Fibroblast of upper back skin (primary cell): ENCODE data around the gene CSNK2A3.
A peak's percentile ranks its signal among the peaks of the same experiment; 100 is the strongest.

Source experiments
- DNase-seq: peaks from one replicate; pipeline ENCODE4 v3.0.0-alpha.2; 2013

The CSNK2A3 gene

DNA sequence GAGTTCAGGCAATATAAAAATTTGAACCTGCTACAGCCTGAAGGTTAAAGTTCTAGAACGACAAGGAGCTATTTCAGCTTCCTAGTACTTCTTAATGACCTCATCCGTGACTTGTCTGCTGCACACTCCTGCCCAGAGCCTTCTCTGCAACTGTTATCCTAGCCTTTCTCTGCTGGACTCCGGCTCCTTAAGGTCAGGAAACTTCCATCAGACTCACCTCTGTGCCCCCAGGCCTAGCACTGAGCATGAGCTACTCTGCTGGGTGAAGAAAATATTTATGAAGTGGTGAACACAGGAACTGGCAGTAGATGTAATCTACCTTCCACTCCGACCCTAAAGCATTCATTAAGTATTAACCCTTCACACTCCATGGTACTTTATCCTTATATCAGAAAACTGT, 18.4 kb downstream of the CSNK2A3 start:
- DNase-seq: no peak

DNA sequence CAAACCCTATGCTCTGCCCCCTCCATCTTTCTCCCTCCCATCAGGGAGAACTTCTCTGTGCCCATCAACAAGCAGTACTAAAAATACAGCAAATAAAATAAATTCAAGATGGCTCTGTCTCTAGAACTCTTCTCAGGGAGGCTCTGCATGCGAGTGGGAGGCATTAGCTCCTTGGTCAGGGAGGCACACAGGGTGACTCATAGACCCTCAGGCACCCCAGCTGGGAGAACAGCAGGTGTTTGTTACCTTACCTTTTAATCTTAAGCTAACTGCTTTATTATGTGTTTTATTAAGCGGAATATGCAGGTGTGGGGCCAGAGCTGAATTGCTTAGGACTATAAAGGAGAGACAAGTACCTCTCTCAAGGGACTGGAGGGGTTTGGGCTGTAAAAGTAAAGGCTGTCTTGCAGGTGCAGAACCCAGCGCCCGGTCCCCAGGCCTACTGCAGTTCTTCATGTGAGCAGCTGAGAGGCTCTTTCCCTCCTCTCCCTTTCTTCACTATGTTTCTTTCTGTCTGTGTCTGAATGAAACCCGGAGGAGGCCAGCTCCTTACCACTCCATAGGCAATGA, 20.8 kb downstream of the CSNK2A3 start:
- no peak for DNase-seq

DNA sequence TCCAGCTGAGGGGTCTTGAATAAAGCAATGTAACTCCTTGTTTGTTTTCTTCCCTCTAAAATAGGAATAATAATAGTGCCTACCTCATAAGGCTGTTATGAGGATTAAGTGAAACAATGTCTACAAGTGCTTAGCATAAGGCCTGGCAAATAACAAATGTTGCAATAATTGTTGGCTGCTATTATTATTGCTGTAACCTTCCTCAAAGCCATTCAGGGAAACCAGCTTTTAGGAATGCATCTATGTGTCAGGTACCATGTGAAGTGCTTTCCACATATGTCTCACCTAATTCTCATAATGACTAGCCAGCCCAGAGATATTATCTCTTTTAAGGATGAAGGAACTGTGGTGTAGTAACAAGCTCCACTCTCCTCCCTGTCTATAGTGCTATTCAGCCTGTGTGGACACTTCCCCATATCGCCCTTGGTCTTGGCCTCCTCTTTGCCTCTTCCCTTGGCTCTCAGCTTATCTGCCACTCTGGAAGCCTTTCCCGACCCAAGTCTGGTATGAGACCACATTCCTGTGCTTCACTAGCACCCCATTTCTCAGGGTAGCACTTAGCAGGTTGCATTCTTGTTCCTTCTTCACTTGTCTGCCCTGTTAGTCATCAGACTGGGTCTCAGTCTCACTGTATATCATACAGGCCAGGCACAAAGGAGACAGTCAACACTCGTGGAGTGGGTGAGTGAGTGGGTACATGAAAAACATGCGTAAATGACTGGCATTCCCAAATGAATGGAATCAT, 23.8 kb downstream of the CSNK2A3 start:
- DNase-seq: no peak

DNA sequence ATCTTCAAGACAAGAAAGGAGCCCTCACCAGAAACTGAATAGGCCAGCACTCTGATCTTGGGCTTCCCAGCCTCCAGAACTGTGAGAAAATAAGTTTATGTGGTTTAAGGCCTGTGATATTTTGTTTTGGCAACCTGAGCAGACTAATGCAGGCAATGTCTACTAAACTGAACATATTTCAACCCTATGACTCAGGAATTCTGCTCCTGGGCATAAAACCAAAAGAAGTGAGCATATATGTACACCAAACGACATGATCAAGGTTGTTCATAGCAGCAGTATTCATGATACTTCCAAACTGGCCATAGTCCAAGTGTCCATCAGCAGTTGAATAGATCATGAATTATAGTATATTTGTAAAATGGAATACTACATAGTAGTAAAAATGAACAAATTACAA, 29.0 kb downstream of the CSNK2A3 start:
- DNase-seq: peak; percentile 17

DNA sequence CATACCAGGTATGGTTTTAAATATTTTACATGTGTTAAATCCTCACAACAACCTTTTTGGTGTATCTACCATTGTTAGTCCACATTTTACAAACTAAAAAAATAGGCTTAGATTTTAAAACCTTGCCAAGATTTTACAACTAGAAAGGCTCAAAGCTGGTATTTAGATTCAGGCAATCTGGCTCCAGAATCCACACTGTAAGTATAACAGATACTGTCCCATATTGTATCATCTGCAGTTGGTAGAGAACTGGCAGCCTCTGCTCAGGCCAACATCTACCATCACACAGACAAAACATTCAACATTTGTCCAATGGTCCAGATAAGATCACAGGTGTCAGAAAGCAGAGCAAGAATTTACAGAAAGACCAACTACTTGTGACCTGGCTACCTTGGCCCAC, 30.9 kb downstream of the CSNK2A3 start:
- DNase-seq: no peak

DNA sequence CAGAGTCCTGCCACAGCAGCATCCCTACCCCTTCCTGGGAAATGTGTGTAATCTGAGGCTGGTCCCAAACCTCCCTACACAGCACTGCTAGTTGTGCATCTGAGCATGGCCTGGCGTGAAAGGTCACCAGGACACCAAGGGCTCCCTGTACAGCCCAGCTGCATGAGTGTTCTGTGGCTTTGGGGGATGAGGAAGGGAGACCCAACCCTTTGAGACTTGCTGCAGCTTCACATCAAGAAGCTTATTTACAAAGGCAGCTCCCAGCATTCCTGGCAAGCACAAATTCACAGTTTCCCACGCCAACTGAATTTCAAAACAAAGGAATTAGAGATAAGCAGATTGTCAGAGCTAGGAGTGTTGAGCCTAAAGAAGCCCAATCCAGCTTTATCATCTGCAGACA, 32.2 kb downstream of the CSNK2A3 start:
- DNase-seq: no peak

DNA sequence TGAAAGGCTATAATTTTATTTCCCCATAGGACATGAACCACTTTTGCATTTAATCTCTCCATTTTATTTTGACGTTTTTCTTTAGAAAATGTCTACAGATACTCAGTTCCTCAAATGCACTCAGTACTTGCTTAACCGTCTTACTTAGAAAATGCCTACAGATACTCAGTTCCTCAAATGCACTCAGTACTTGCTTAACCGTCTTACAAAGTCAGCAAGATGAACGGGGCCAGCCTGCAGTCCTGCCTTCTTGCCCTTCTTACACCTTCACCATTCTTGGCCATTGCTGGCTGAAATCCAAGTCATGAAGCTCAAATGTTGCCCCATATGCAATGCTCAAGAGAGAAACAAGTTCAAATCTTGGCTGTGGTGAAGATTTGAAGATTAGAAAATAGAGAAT, 34.1 kb downstream of the CSNK2A3 start:
- no peak for DNase-seq

DNA sequence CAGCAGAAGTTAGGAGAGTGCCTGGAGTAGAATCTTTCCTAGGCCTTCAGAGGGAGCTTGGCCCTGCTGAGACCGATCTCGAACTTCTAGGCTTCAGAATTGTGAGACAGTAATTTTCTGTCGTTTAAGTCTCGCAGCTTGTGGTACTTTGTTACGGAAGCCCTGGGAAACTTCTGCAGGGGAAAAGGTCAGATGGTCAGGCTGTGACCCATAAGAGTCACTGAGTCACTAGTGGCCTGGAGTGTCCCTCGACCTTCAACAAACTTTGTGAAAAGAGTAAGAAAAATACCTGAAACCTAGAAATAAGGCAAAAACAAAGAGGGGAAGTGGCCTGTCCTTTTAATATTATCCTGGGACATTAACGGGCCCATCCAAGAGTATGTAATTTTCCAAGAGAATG, 34.6 kb downstream of the CSNK2A3 start:
- no peak for DNase-seq

DNA sequence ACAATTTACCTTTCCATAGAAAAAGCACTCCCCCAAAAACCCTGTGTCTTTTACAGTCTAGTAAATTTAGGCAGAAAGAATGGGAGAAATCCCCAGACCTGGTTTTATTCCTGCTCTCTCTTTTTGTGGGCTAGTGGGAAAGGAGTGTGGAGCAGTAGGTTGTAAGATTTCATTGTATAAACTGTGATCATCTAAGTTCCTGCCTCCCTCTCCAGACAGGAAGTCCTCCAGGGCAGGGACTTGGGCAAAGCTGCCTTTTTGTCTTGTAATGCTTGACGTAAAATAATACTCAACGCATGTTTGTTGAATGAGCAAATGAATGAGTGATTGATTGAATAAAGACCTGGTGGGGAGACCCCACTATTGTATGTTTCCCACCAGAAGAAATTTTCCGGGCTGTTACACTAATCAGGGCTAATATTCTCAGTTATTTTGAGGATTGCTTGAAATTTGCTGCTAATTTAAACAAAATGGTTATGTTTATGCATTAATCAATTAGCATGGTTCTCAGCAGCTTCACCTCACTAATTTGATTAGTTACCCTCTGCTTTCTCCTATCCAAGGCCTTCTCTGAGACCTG, 36.3 kb downstream of the CSNK2A3 start:
- no peak for DNase-seq

DNA sequence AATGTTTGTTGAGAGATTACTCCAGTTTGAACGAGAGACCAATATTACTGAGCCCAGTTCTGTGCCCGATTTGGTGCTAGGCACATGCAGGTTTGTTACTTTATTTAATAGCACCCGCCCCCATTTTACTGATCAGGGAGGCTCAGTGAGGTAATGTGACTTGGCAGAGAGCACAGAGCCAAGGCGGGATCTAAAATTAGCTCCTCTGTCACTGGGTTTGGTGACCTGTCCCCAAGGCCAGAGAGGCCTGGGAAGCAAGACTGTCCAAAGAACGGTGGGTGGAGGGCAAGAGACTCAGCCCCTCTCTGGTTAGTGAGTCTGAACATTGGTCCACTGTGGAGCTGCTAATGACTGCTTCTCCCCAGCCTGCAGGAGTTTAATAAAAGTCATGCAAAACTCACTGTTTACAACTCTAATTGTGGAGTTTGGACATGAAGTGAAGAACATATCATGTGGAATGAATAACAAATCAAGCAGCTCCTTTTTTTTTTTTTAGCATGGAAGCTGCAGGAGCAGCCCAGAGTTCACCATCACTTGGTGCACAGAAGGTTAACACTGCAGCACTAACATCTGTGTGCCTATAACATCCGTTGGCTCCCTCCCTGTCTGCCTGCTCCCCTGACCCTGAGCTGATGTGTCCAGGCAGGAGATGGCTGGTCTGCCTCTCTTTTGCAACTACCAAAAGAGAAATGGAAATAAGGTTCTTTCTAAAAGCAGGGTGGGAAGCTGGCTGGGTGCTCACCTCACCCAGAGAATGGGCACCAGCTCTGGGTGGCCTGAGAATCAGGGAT, 39.0 kb downstream of the CSNK2A3 start:
- no peak for DNase-seq

DNA sequence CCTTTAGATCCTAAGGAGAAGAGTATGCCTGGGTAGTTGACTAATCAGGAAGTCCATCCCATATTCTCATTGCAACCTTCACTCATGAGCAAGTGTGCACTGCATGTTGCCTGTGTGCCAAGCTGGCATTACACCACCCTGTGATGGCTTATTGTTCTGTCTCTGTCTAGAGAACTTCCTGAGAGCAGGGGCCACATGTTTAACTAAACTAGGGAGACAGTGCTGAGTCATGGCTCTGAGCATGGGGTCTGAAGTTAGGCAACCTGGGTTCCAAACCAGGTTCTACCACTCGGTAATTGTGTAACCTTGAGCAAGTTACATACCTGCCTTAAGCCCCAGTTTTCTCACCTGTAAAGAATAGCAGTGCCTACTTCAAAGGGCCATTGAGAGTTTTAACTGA, 39.6 kb downstream of the CSNK2A3 start:
- DNase-seq: peak; percentile 9

DNA sequence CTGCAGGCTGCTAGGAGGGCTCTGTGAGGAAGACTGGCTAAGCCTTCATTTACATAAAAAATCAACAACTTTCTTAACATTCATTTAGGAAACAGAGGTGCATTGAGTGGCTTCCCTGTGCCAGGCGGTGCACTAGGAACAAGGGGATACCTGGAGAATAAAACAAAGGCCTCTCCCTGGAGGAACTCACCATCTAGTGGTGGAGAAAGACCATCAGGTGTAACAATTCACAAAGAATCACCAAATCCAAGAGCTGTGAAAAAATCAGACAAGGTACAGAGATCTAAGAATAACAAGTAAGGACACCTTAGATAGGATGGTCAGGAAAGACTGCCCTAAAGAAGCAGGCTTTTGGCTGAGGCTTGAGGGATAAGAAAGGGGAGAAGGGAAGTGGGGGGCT, 40.3 kb downstream of the CSNK2A3 start:
- DNase-seq: no peak

DNA sequence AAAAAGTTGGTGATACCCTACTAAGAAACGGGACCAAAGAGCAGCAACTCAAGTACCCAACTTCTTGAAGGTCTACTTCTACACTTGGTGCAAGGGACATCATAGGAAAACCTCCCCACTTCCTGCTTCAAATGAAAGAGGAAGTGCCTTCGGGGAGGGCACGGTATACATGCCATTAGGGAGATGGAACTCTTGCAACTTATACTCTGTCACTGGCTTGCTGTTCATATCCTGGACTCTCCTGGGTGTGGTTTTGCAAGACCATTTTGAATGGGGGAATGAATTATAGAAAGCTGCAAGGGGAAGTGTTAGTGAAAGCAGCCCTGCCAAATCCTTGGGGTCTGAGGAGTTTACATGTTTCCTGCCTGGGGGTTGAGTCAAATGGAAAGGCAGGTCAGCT, 41.9 kb downstream of the CSNK2A3 start:
- no peak for DNase-seq

DNA sequence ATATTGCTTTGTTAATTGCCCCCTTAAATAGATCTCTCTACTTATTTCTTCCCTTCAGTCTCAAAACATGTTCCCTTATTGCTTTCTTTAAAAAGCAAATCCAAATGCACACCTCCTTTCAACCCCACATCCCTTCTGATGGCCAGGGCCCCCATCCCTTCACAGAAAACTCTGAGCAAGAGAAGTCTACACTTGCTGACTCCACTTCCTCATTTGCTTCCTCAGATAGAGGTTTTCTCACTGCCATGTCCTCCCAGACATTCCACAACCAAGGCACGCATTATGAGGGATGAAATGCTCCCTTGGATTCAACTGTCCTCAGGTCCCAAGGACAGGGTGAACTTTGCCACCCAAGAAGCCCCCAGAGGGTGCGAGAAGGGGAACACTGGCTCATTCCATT, 43.1 kb downstream of the CSNK2A3 start:
- DNase-seq: no peak

DNA sequence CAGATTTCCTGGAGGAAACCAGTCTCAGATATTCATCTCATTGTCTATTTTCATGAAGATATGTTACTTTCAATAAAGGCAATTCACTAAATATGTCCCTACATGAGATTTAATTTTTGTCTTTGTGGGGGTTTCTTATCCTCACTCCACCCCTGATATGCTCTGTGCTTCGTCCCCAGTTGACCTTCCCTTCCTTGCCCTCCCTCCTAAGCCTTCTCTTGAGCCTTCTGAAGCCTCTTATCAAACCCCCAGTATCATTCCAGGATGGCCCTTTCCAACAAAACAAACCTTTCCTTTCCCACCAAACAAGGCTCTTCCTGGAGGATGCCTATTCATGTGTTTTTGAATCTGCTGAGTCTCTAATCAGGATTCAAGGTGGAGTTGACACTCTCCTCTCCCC, 44.8 kb downstream of the CSNK2A3 start:
- DNase-seq: no peak

DNA sequence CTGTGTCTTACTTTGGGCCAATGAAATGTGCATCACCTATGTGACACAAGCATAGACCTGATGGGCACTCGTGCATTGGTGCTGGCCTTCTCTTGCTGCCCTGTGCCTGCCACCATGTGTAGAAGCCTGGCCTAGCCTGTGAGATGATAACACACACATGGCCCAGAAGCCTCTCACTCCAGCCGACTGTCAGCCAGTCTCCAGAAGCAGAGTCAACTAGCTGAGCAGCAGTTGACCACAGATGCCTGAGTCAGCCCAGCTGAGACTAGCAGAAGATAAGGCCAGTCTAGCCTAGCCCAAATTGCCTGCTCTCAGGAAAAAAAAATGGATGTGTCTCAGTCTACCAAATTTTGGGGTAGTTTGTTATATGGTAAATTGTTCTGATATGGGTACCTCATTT, 46.2 kb downstream of the CSNK2A3 start:
- no peak for DNase-seq

DNA sequence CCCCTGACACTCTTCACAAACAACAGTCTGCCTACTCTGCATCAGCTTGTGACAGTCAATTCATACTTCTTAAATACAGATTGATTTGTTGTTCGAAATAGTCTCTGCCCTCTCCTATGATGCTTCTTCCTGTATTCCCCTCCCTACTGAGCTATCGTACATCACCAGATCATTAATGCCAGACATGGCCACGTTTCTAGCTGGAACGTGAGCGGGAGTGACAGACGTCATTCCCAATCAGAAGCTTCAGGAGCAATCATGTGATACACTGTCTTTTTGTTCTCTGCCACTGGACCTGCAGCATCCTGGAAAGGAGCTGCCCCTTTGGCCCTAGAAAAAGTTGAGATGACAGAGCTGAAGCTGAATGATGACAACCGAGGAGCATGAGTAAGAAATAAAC, 48.5 kb downstream of the CSNK2A3 start:
- DNase-seq: no peak

DNA sequence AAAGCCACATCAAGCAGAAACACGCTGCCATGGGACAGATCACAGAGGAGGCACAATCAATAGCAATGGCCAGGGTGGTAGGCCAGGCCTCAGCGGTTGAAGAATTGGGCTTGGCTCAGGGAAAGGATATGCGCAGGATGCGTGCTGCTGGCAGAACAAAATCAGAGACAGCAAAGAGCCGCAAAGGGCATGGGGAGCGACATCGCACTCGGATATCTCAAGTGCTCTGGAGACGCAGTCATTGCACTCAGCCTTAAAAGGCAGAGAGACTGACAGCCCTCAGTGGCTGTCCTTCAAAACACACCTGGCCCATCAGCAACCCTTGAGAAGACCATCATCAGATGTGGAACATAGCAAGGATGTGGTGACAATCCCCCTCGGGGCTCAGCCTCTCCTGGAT, 50.5 kb downstream of the CSNK2A3 start:
- no peak for DNase-seq
